Measurements from ENCODE around the gene DLG2.
A peak's percentile ranks its signal among the peaks of the same experiment; 100 is the strongest.
"Not testable (repeated sequence)": the region's sequence is repeated elsewhere in the genome, so short reads cannot be mapped to it uniquely, and the experiment has no call there.

The DLG2 gene

DNA sequence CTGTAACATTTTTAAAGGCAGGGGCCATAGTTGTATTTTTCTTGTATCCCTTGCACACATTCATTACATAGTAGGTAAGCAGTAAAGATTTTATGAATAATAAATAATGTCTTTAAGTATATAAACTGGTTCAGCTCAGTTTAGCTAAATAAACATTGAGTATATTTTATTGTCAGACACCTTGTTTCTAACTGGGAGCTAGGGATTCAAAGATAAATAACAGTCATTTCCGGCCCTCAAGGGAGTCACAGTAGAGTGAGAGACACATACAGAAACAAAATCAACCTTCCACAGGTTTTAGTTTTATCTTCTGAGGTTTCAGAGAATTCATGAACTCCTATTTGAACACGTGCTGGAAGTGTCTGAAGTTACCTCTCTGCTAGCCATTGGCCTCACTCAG lies 760.2 kb downstream of the DLG2 start:
- Mint-ChIP-seq H3K9me3 (peaks cover 11% of the 10 kb centered on the region), H3K27ac (no peak overlapping the region), H3K36me3 (no peaks in the 10 kb centered on the region), H3K4me1 (no peaks in the 10 kb centered on the region), H3K27me3 (no peaks in the 10 kb centered on the region), H3K4me3 (no peak overlapping the region)

DNA sequence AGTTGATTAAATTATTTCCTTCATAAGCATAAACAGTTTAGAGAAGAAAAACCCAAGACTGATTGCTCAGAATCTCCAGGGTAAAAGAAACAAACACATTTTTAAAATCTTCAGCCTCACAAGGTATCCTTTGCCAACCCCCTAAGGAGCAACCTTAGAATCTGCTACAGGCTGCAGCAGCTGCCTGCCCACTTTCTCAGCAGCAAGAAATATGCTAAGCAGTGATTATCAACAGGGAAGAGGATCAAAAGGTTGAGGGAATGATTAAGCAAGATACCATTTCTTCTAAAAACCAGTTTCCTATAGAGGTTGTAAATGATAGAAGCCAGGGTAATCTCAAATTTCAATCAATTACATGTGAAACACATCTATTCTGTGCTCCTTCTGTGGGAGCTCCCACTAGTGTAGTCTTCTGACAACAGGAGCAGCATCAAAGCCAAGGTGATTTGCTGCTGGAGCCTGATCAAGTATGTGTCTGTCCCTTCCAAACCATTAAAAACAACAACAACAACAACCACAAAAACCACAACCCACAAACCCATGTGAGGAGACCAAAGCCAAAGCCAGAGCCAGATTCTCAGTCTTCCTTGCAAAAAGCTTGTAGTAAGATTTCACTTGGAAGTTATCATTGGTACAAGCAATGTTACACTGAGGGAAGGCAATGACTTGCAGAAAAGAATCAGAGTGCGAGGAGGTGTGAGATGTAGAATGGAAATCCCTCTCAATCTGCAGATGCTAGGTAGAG lies 761.2 kb downstream of the DLG2 start:
- Mint-ChIP-seq H3K27ac (no peak overlapping the region), H3K4me3 (no peak overlapping the region), H3K27me3 (no peaks in the 10 kb centered on the region), H3K4me1 (no peaks in the 10 kb centered on the region), H3K36me3 (no peaks in the 10 kb centered on the region), H3K9me3 (peaks cover 11% of the 10 kb centered on the region)

DNA sequence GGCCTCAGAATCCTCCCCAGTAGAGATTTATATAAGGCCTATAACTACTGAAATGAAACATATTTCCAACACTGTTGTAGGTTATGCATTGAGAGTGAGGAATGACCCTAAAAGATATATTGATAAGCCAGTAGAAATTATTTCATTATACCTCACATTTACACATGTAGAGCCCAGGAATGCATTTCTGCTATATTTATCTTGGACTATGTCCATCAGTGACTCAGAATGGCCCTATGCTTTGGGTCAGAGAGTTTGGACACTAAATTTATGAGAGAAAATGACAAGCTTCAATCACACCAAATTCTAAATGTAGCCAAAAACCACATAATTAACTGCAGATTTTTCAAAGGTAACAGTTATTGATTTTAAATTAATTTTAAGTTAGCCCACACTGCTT lies 761.9 kb downstream of the DLG2 start:
- Mint-ChIP-seq H3K9me3 (peaks cover 11% of the 10 kb centered on the region), H3K4me3 (no peak overlapping the region), H3K4me1 (no peaks in the 10 kb centered on the region), H3K36me3 (no peaks in the 10 kb centered on the region), H3K27me3 (no peaks in the 10 kb centered on the region), H3K27ac (no peak overlapping the region)

DNA sequence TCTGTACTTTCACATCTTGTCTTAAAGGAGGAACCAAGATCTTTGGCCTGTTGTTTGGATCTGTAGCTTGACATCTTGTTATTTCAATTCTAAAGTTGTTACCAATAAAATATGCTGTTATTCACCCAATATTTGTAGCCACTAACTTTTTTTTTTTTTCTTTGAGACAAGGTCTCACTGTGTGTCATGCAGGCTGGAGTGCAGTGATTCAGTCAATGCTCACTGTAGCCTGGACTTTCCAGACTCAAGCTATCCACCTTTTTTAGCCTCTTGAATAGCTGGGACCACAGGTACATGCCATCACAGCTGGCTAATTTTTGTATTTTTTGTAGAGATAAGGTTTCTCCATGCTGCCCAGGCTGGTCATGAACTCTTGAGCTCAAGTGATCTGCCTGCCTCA lies 769.4 kb downstream of the DLG2 start:
- Mint-ChIP-seq H3K27me3 (no peaks in the 10 kb centered on the region), H3K27ac (no peak overlapping the region)

DNA sequence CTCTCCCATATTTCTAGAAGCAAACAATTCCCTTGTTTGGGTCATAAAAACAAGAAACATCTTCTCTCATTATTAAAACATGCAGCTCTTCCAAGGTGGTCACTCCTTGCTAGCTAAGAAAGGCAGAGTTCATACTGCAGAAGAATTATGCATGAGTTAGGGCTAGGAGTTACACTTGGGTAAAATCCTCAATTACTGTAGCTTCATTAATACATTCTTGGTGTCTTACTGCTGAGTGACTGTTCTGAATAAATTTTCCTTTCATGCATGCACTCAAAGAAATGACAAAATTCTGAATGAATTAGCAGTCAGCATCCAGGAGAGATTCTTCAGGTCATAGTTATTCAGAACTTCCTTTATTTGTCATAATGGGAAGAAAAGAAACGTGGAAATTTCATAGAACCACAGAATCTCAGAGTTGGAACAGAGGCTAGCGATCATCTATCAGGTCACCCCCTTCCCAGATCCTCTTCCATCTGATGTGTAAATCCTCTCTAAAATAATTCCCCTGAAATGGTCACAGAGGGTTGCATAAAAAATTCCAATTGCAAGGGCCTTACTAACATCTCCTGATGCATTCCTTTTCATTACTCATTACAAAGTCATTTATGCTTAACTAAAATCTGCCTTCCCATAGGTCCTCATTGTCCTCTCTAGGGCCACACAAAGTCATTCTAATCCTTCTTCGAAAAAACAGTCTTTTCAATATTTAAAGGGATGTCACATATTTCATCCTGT lies 771.5 kb downstream of the DLG2 start:
- Mint-ChIP-seq H3K4me1 (no peaks in the 10 kb centered on the region), H3K27me3 (no peaks in the 10 kb centered on the region), H3K27ac (no peak overlapping the region), H3K36me3 (no peaks in the 10 kb centered on the region), H3K9me3 (peaks cover 16% of the 10 kb centered on the region), H3K4me3 (no peak overlapping the region)

More for the DNA sequence above, 769.4 kb downstream of the DLG2 start:
- H3K4me3 Mint-ChIP-seq, result no peak overlapping the region
- H3K4me1 Mint-ChIP-seq, result no peaks in the 10 kb centered on the region
- H3K36me3 Mint-ChIP-seq, result no peaks in the 10 kb centered on the region
- peaks cover 13% of the 10 kb centered on the region for H3K9me3 Mint-ChIP-seq

DNA sequence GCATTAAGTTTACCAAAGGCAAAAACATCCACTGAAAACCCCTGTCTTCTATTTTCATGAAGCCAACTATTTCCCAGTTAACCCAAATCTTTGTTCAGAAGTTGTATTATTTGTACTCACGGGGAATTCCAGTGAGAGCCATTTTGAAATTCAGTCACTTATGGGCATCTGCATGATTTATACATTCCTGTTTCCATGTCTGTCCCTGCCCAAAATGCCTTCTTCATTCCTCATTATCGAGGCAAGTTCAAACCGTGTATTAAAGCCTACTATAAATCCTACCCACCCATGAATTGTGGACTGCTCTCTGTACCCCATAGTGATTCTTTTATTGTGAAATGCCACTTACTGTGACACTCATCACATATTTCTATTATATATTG lies 772.7 kb downstream of the DLG2 start:
- Mint-ChIP-seq H3K4me3 (no peak overlapping the region), H3K4me1 (no peaks in the 10 kb centered on the region), H3K27me3 (no peaks in the 10 kb centered on the region), H3K36me3 (no peaks in the 10 kb centered on the region), H3K9me3 (peaks cover 16% of the 10 kb centered on the region), H3K27ac (no peak overlapping the region)

DNA sequence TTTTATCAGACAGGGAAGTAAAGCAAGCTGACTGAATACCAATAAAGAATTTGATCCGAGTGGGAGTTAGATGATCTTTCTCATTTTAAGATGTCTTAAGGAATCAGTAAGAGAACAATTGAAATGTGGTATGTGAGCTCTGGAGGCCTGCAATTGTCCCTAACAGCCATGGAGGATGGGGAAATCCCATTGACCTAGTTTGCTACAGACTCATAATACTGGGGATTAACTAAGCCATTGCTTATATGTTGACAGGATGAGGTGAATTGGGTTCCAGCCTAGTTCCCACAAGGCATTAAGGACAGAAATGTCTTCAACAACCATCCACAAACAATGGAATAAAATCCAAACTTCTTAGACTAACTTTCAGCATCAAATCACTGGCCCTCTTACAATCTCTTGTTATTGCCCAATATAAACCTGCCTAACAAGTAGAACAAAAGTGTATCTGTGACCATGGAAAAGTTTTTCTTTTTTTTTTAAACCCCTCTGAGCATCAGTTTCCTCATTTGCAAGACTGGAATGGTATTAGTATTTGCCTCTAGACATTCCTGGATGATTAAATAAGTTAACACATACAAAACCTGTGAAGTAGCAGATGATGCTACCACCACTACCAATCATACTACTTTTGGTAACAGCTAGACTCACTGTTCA lies 773.2 kb downstream of the DLG2 start:
- H3K4me3 Mint-ChIP-seq, result no peak overlapping the region
- no peaks in the 10 kb centered on the region for H3K36me3 Mint-ChIP-seq
- H3K27ac Mint-ChIP-seq, result no peak overlapping the region
- no peaks in the 10 kb centered on the region for H3K27me3 Mint-ChIP-seq
- peaks cover 16% of the 10 kb centered on the region for H3K9me3 Mint-ChIP-seq
- no peaks in the 10 kb centered on the region for H3K4me1 Mint-ChIP-seq

DNA sequence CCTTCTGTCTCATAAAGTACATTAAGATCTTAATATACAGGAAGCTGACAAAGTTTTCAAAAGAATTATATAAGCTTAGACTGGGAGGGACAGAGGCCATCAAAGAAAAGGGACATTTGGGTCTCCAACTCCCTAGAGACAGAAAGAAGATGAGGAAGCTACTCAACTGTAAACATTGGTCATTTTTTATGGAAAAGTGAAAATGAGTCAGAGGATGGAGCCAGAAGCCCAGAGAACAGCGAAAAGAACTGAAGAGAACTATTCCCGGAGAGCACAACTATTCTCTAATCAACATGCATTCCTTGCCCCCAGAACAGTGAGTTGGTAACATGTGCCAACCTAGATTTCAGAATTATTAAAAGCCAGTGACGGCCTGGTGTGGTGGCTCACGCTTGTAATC lies 779.3 kb downstream of the DLG2 start:
- H3K27ac Mint-ChIP-seq, result no peak overlapping the region
- no peaks in the 10 kb centered on the region for H3K27me3 Mint-ChIP-seq
- no peaks in the 10 kb centered on the region for H3K4me1 Mint-ChIP-seq
- no peaks in the 10 kb centered on the region for H3K36me3 Mint-ChIP-seq
- H3K9me3 Mint-ChIP-seq, result peaks cover 7% of the 10 kb centered on the region
- H3K4me3 Mint-ChIP-seq, result no peak overlapping the region

DNA sequence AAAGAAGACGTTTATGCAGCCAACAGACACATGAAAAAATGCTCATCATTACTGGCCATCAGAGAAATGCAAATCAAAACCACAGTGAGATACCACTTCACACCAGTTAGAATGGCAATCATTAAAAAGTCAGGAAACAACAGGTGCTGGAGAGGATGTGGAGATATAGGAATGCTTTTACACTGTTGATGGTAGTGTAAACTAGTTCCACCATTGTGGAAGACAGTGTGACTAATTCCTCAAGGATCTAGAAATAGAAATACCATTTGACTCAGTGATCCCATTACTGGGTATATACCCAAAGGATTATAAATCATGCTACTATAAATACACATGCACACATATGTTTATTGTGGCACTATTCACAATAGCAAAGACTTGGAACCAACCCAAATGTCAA lies 786.9 kb downstream of the DLG2 start:
- H3K27me3 Mint-ChIP-seq, H3K4me3 Mint-ChIP-seq, H3K36me3 Mint-ChIP-seq, H3K9me3 Mint-ChIP-seq, H3K4me1 Mint-ChIP-seq: not testable (repeated sequence)
- H3K27ac Mint-ChIP-seq, result peak overlapping the region; percentile 62

DNA sequence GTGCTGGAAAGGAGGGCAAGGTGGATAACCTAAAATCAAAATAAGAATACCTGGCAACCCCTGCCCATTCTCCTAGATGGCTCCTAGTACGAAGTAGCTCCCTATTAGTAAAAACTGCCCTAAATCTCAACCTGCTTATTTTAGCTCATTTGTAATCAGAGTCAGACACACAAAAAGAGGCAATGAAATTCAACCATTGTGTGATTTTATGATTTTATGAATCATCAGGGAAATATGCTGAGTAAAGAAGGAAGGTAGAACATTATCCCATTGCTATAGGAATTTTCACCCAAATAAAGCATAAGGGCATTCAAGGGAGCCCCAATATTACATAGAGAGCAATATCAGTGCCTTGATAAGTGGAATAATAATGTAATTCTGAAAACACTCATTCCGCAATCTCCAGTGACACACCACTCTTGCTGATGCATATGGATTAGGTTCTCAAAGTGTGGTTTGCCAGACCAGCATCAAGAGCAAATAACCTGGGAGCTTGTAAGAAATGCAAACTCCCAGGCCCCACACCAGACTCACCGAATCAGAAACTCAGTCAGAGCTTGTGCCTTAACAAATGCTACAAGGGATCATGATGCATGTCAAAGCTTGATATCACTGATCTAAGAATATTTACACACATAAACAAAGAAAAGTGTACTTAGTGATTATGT lies 789.6 kb downstream of the DLG2 start:
- H3K4me3 Mint-ChIP-seq, result no peak overlapping the region
- no peaks in the 10 kb centered on the region for H3K4me1 Mint-ChIP-seq
- H3K27me3 Mint-ChIP-seq, result no peaks in the 10 kb centered on the region
- no peak overlapping the region for H3K27ac Mint-ChIP-seq
- peaks cover 5% of the 10 kb centered on the region for H3K9me3 Mint-ChIP-seq
- H3K36me3 Mint-ChIP-seq, result no peaks in the 10 kb centered on the region

DNA sequence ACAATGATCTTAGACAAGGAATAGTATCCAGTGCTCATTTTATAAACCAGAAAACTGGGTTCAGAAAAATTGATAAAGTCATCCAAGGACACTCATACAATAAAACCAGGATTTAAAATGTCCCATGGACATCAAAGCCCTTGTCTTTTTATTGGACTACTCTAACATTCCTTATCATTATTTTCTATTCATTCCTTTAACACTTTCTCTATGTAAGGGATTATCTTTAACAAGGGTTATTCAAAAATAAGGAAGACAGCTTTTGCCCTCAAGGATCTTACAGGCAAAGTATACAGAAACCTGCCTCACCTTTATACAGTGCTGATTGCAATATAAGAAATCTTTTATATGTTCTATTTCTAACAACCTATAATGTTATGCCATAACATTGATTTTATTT lies 790.8 kb downstream of the DLG2 start:
- H3K27ac Mint-ChIP-seq, result no peak overlapping the region
- H3K4me3 Mint-ChIP-seq, result no peak overlapping the region
- H3K9me3 Mint-ChIP-seq, result no peaks in the 10 kb centered on the region
- H3K36me3 Mint-ChIP-seq, result no peaks in the 10 kb centered on the region
- H3K27me3 Mint-ChIP-seq, result no peaks in the 10 kb centered on the region
- no peaks in the 10 kb centered on the region for H3K4me1 Mint-ChIP-seq

DNA sequence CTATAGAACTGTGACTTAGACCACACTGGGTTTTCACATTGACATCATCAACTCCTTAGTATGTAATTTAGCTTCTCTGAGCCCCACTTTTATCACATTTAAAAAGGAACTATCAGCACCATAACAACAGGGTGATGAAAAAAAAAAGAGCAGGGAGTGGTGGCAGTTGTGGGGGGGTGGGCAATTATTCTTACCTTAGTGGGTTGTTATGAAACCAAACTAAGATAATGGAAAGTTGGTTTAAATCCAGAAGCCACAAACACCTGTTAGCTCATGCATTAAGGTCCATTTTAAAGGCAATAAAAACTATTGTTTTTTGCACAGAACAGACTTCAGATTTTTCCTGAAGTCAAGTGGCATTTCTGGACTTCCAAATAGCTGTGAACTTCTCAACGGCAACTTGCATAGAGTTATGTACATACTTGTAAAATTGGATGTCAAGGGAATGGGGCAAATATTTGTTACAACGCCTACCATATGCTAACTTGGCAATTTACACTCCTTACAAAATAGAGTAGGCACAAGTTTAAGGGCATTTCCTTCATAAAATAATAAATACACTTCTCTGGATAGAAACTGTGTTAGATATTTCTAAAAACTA lies 793.6 kb downstream of the DLG2 start:
- Mint-ChIP-seq H3K27ac (no peak overlapping the region), H3K9me3 (no peaks in the 10 kb centered on the region), H3K4me3 (no peak overlapping the region), H3K27me3 (no peaks in the 10 kb centered on the region), H3K36me3 (no peaks in the 10 kb centered on the region), H3K4me1 (no peaks in the 10 kb centered on the region)

DNA sequence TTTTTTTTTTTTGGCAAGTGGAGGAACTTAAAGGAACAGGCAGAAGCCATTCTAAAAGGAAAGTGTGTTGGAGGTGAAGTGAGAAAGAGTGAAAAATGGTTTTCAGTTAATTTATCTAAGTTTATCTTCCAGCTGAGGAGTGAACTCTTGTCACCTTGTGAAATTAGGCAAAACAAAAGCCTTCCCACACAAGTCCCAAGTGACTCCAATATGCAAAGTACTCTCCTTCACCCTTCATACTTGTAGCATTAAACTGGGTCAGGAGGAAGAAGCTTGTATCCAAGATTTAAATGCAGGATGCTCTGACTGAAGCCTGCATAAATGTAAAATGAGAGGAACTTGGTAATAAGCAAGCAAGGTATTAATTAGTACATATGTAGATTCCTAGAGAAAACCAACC lies 796.8 kb downstream of the DLG2 start:
- Mint-ChIP-seq H3K36me3 (no peaks in the 10 kb centered on the region), H3K27me3 (no peaks in the 10 kb centered on the region), H3K9me3 (peaks cover 4% of the 10 kb centered on the region), H3K4me1 (no peaks in the 10 kb centered on the region), H3K27ac (no peak overlapping the region), H3K4me3 (no peak overlapping the region)

DNA sequence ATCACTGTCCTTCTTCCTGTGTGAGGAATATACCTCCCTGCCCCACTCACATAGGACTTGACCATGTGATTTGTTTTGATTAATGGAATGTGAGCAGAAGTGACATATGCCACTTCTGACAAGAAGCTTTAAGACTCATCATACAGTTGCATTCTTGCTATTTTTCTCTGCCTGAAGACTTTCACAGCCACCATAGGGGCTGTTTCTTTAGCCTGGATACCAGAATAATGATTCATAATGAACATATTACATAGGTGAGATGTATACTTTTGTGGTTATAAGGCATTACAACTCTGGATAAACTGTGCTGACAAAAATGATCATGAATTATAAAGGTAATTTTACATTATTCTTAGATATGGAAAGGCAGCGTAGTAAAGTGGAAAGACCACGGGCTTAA lies 798.0 kb downstream of the DLG2 start:
- no peaks in the 10 kb centered on the region for H3K36me3 Mint-ChIP-seq
- H3K9me3 Mint-ChIP-seq, result peaks cover 4% of the 10 kb centered on the region
- H3K27me3 Mint-ChIP-seq, result no peaks in the 10 kb centered on the region
- H3K27ac Mint-ChIP-seq, result no peak overlapping the region
- no peak overlapping the region for H3K4me3 Mint-ChIP-seq
- no peaks in the 10 kb centered on the region for H3K4me1 Mint-ChIP-seq

DNA sequence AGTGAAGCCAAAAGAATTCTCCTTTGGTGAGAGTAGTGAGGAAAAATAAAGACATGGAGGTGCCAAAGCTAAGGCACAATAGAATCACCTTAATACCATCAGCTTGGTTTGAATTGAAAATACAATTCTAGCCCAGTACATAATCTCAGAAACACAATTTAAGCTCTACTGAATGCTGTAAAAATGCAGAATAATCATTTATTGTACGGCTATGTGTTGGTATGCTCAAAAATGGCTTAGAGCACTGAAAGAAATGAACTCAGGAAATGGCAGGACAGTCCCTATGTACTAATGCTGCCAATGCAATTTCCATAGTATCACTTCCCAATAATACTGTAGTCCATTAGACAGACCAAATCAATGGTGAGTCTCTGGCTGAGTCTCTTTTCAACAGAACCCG lies 798.5 kb downstream of the DLG2 start:
- Mint-ChIP-seq H3K27me3 (no peaks in the 10 kb centered on the region), H3K36me3 (no peaks in the 10 kb centered on the region), H3K9me3 (peaks cover 4% of the 10 kb centered on the region), H3K27ac (no peak overlapping the region), H3K4me1 (no peaks in the 10 kb centered on the region), H3K4me3 (no peak overlapping the region)

Data from activated naive CD4-positive, alpha-beta T cell treated with anti-CD3 and anti-CD28 coated beads, Interleukin-2, amount 50 U/mL, for 24 hours (primary cell).